ENCODE results near the gene DEFB115.
A peak's percentile ranks its signal among the peaks of the same experiment; 100 is the strongest.
"Not testable (repeated sequence)": the region's sequence is repeated elsewhere in the genome, so short reads cannot be mapped to it uniquely, and the experiment has no call there.

Gene DEFB115

GRCh38 chr20:31257364-31257763 lies at the start of gene DEFB115:
TSS of gene DEFB115 (plus strand) at chr20:31257664. CDS start at chr20:31257664, 0 bp downstream.
- no peak for DNase-seq (ENCODE audit: low read depth)

- no peak for DNase-seq (ENCODE audit: low read depth)
Observed at GRCh38 chr20:31236953-31237352, 20.5 kb upstream of the DEFB115 start.

GRCh38 chr20:31237763-31238162 lies 19.7 kb upstream of the DEFB115 start:
- no peak for DNase-seq (ENCODE audit: low read depth)

- DNase-seq (ENCODE audit: low read depth): no peak
Observed at GRCh38 chr20:31239139-31239538, 18.3 kb upstream of the DEFB115 start.

GRCh38 chr20:31256959-31257358 lies 505 bp upstream of the DEFB115 start:
- no peak for DNase-seq (ENCODE audit: low read depth)

GRCh38 chr20:31260326-31260932 lies 3.0 kb downstream of the DEFB115 start:
- DNase-seq (ENCODE audit: low read depth): peak; percentile 36

GRCh38 chr20:31274441-31274840 lies 17.0 kb downstream of the DEFB115 start:
- DNase-seq (ENCODE audit: low read depth): no peak

GRCh38 chr20:31278178-31278577 lies 20.7 kb downstream of the DEFB115 start:
- no peak for DNase-seq (ENCODE audit: low read depth)

GRCh38 chr20:31284964-31285363 lies 27.5 kb downstream of the DEFB115 start:
- not testable (repeated sequence) for DNase-seq (ENCODE audit: low read depth)

GRCh38 chr20:31308535-31309162 lies 51.2 kb downstream of the DEFB115 start, which contains the start of gene DEFB116:
TSS of gene DEFB116 (minus strand) at chr20:31308585. CDS start at chr20:31308585, 0 bp downstream.
- no peak for DNase-seq (ENCODE audit: low read depth)

Data from CMK (cell line).